ENCODE results near the gene ZNHIT3. TPM values are rescaled to one million over a fixed set of nuclear protein-coding genes. Genes with fewer than 3 reads are reported as not detected.

Gene ZNHIT3
- total and polyA plus RNA-seq, 10 of the 15 experiments (the other 5 are each of a cell fraction or from before 2014, with no cell fraction given) = 34.1 to 128 (median 55.6) TPM

DNA sequence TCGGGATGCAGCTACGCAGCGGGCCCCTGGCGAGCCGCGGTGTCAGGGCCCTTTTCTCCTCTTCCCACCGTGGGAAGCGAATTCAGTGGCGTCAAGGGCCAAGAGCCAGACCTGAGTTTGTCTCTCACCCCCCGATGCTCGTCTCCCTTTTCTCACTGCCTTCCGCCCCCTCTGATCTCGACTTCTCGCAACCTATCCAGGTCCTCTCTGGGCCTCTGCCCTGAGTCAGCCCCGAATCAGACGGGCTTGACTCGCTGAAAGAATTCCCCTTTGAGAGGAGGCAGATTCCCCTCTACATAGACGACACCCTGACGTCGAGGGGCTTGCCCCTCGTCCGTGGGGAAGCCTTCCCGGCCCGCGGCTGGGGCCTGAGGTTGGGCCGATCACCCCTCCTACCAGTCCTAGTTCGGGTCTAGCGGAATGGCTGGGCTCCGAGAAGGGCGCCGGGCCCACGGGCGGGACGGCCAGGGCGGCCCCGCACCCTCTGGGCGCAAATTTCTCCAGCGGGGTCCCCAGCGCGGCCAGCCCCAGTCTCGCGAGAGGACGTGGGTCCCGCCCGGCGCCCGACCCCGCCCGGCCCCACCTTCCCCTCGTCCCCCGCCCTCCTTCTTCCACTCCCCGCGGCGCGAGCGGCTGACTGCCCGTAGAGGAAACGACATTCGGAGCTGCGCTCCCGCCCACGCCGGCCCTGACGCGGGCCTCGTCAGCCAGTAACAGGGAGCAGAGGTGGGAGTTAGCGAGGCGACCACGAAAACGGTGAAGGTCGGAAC lies 58.0 kb downstream of the ZNHIT3 start, which contains the start of gene GGNBP2 (continued):
- TF ChIP-seq, protein P1, sequence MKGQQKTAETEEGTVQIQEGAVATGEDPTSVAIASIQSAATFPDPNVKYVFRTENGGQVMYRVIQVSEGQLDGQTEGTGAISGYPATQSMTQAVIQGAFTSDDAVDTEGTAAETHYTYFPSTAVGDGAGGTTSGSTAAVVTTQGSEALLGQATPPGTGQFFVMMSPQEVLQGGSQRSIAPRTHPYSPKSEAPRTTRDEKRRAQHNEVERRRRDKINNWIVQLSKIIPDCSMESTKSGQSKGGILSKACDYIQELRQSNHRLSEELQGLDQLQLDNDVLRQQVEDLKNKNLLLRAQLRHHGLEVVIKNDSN (IDR thresholded peaks at IDR 0.05; ENCODE audit: borderline replicate concordance, extremely low read length, insufficient read depth, low read depth, low read length) = no peak
- TF ChIP-seq SUZ12 (IDR thresholded peaks at IDR 0.05; ENCODE audit: unreplicated experiment) (no peak), ZBED1 (IDR thresholded peaks at IDR 0.05; ENCODE audit: borderline replicate concordance) (no peak), STAT1 (conservative IDR thresholded peaks at IDR 0.05) (no peak), LARP7 (IDR thresholded peaks at IDR 0.05) (peak; percentile 60), YY1 (IDR thresholded peaks at IDR 0.05; ENCODE audit: low read depth, low read length) (0 out of 2 replicates have a peak, but pooled peaks have one; percentile 38), JUNB (IDR thresholded peaks at IDR 0.05) (no peak), MTA3 (IDR thresholded peaks at IDR 0.05; ENCODE audit: borderline replicate concordance, low read length) (no peak; the same call in 1 of the 2 replicates), NFIC (IDR thresholded peaks at IDR 0.05; ENCODE audit: low read depth, low read length) (no peak), SREBF2 (IDR thresholded peaks at IDR 0.05; ENCODE audit: low read length) (no peak), RCOR1 (conservative IDR thresholded peaks at IDR 0.05; ENCODE audit: low read depth, low read length) (0 out of 2 replicates have a peak, but pooled peaks have one; percentile 38), CREB1 (IDR thresholded peaks at IDR 0.05; ENCODE audit: low read depth) (peak; percentile 55; the same call in 1 of the 2 replicates), EZH2 (IDR thresholded peaks at IDR 0.05; ENCODE audit: borderline replicate concordance, control insufficient read depth, low read depth, low read length) (no peak), SIN3A (IDR thresholded peaks at IDR 0.05; ENCODE audit: low read depth, low read length) (peak; percentile 49; the same call in 1 of the 2 replicates), CHD4 (IDR thresholded peaks at IDR 0.05) (no peak), RELA (IDR thresholded peaks at IDR 0.05; ENCODE audit: borderline replicate concordance, partially characterized antibody) (no peak), STAT3 (IDR thresholded peaks at IDR 0.05; ENCODE audit: low read depth, low read length) (no peak), RFX5 (IDR thresholded peaks at IDR 0.05; ENCODE audit: low read depth, low read length) (no peak), IKZF2 (IDR thresholded peaks at IDR 0.05) (0 out of 4 replicates have a peak, but pooled peaks of 1 of the 2 experiments have one; percentile 8), TCF12 (IDR thresholded peaks at IDR 0.05; ENCODE audit: low read depth, low read length) (0 out of 2 replicates have a peak, but pooled peaks have one; percentile 35), EED (IDR thresholded peaks at IDR 0.05; ENCODE audit: low read depth) (0 out of 2 replicates have a peak, but pooled peaks have one; percentile 47)
- TF ChIP-seq, protein P2, sequence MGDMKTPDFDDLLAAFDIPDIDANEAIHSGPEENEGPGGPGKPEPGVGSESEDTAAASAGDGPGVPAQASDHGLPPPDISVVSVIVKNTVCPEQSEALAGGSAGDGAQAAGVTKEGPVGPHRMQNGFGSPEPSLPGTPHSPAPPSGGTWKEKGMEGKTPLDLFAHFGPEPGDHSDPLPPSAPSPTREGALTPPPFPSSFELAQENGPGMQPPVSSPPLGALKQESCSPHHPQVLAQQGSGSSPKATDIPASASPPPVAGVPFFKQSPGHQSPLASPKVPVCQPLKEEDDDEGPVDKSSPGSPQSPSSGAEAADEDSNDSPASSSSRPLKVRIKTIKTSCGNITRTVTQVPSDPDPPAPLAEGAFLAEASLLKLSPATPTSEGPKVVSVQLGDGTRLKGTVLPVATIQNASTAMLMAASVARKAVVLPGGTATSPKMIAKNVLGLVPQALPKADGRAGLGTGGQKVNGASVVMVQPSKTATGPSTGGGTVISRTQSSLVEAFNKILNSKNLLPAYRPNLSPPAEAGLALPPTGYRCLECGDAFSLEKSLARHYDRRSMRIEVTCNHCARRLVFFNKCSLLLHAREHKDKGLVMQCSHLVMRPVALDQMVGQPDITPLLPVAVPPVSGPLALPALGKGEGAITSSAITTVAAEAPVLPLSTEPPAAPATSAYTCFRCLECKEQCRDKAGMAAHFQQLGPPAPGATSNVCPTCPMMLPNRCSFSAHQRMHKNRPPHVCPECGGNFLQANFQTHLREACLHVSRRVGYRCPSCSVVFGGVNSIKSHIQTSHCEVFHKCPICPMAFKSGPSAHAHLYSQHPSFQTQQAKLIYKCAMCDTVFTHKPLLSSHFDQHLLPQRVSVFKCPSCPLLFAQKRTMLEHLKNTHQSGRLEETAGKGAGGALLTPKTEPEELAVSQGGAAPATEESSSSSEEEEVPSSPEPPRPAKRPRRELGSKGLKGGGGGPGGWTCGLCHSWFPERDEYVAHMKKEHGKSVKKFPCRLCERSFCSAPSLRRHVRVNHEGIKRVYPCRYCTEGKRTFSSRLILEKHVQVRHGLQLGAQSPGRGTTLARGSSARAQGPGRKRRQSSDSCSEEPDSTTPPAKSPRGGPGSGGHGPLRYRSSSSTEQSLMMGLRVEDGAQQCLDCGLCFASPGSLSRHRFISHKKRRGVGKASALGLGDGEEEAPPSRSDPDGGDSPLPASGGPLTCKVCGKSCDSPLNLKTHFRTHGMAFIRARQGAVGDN (IDR thresholded peaks at IDR 0.05) = no peak
